Measurements from ENCODE around the gene LMOD3. TPM values are rescaled to one million over a fixed set of nuclear protein-coding genes. Genes with fewer than 3 reads are reported as not detected.

Gene LMOD3
- total and polyA plus RNA-seq, 2 of the 4 experiments (the other 2 are of a cell fraction), result not detected

GRCh38 chr3:69164296-69164695, 41.9 kb upstream of the LMOD3 start:
- Histone ChIP-seq H2BK5ac (ENCODE audit: low read depth, low read length, poor library complexity, severe bottlenecking) (no peak overlapping the region), H3K56ac (ENCODE audit: extremely low read depth, insufficient read depth, low read length) (no peak overlapping the region), H4K5ac (ENCODE audit: low read depth, low read length) (no peak overlapping the region), H3K27ac (ENCODE audit: insufficient read depth, low read length) (no peak overlapping the region), H2AK9ac (replicated peaks; ENCODE audit: low read depth, low read length, poor library complexity) (no peak overlapping the region), H3K14ac (replicated peaks; ENCODE audit: low read depth, low read length) (no peak overlapping the region), H3K27me3 (ENCODE audit: control insufficient read depth, insufficient read depth, low read length) (peaks cover 14% of the 10 kb centered on the region), H4K20me1 (ENCODE audit: insufficient read depth, low read length) (no peaks in the 10 kb centered on the region), H2BK120ac (ENCODE audit: low read depth, low read length) (no peak overlapping the region), H4K8ac (ENCODE audit: low read depth in 2 of 2, low read length in 2 of 2) (no peak overlapping the region), H3K4me2 (ENCODE audit: low read depth, low read length) (no peak overlapping the region), H3K36me3 (ENCODE audit: control insufficient read depth, insufficient read depth, low read length) (no peaks in the 10 kb centered on the region), H2BK15ac (ENCODE audit: low read depth, low read length) (no peak overlapping the region), H3K23ac (ENCODE audit: low read depth, low read length) (no peak overlapping the region), H3K4ac (ENCODE audit: low read depth, low read length) (no peak overlapping the region), H3K9me1 (ENCODE audit: insufficient read depth, low read length) (no peaks in the 10 kb centered on the region), H2AFZ (replicated peaks; ENCODE audit: low read length, poor library complexity) (no peak overlapping the region), H3K4me1 (ENCODE audit: control insufficient read depth, insufficient read depth, low read length) (no peaks in the 10 kb centered on the region), H4K91ac (ENCODE audit: insufficient read depth, low read depth, low read length) (no peak overlapping the region), H3K79me1 (ENCODE audit: low read depth in 1 of 2, low read length in 2 of 2) (no peaks in the 10 kb centered on the region), H2BK20ac (ENCODE audit: low read depth, low read length) (no peak overlapping the region), H3K18ac (ENCODE audit: low read depth, low read length) (no peak overlapping the region), H3K4me3 (ENCODE audit: insufficient read depth, low read depth, low read length) (no peak overlapping the region), H2AK5ac (ENCODE audit: low read depth, low read length) (no peak overlapping the region), H3K9me3 (ENCODE audit: control insufficient read depth, insufficient read depth, low read length) (no peaks in the 10 kb centered on the region), H3K9ac (ENCODE audit: low read depth, low read length) (no peak overlapping the region)
- in situ Hi-C loops (cut with MboI; ENCODE audit: low sequenced_read_pairs), result loop anchor here (10.0 to 25.0 kb wide), 2 partner anchors 281 to 798 kb away; no protein-coding TSS in a partner anchor
- ATAC-seq (ENCODE audit: low read depth), result no peak
- POLR2A ChIA-PET (ENCODE audit: unreplicated experiment), result no interaction called here
- intact Hi-C loops (cut with micrococcal nuclease), result no loop called here
- dilution Hi-C loops (cut with HindIII; ENCODE audit: low sequenced_read_pairs, unreplicated experiment), result no loop called here
- CTCF ChIA-PET, result interaction anchor here (0.6 to 3.6 kb wide), 2 partner anchors 141 to 285 kb away, joined by 3 to 51 read pairs; no protein-coding TSS in a partner anchor
- no TSS peak for BruUV-seq (replicated peaks)
- TF ChIP-seq MAFK (IDR thresholded peaks at IDR 0.05; ENCODE audit: low read depth, low read length), result no peak
- DNase-seq, result no peak
